SK-N-MC (cell line): Measurements from ENCODE around the gene ATP13A2.
"Not testable (repeated sequence)": the region's sequence is repeated elsewhere in the genome, so short reads cannot be mapped to it uniquely, and the experiment has no call there.

Experiments used
- DNase-seq: peaks from one replicate; pipeline ENCODE4 v3.0.0-alpha.2; 2011; ENCODE audit warnings: low read depth, low spot score
- H3K27ac ChIP-seq: fragments of 200-600 bp; sonication (generic); 2 replicates; pipeline ENCODE4 v1.5.1; 2016; ENCODE audit warnings: mixed run types
- H3K36me3 ChIP-seq: fragments of 200-600 bp; sonication (generic); 2 replicates; pipeline ENCODE4 v1.6.1; 2017; ENCODE audit warnings: antibody characterized with exemption, low read length, mixed read lengths; ENCODE audit not compliant: insufficient read depth
- H3K4me3 ChIP-seq: fragments of 200-600 bp; sonication (generic); 2 replicates; pipeline ENCODE4 v1.5.1; 2016
- H3K9ac ChIP-seq: fragments of 200-600 bp; sonication (generic); 2 replicates; pipeline ENCODE4 v1.8.0; 2017; ENCODE audit warnings: mixed run types, mixed read lengths; ENCODE audit not compliant: insufficient read length
- H3K9me3 ChIP-seq: fragments of 200-600 bp; sonication (generic); 2 replicates; pipeline ENCODE4 v1.6.1; 2017; ENCODE audit warnings: low read depth, mild to moderate bottlenecking, antibody characterized with exemption, low read length, moderate library complexity, mixed read lengths
- EZH2 ChIP-seq: fragments of 200-600 bp; sonication (generic); IDR thresholded peaks from one replicate; pipeline ENCODE4 v1.6.1; 2017; ENCODE audit warnings: antibody characterized with exemption
- FOXP2 ChIP-seq: optimal IDR thresholded peaks from 2 replicates; pipeline ENCODE3; 2011; ENCODE audit warnings: mild to moderate bottlenecking, moderate library complexity; ENCODE audit not compliant: insufficient read depth; ENCODE audit errors: extremely low read length, control extremely low read depth
- POLR2AphosphoS5 ChIP-seq: IDR thresholded peaks from 2 replicates; pipeline ENCODE4 v1.6.1; 2012; ENCODE audit warnings: mild to moderate bottlenecking, low read depth, low read length, borderline replicate concordance

Gene ATP13A2

GRCh38 chr1:16960560-16961296 lies 51.0 kb downstream of the ATP13A2 start:
- H3K36me3 ChIP-seq, result no peaks in the 10 kb centered on the region
- TF ChIP-seq POLR2AphosphoS5, result no peak
- DNase-seq, result no peak
- no peak overlapping the region for H3K9ac ChIP-seq
- H3K9me3 ChIP-seq, result no peaks in the 10 kb centered on the region
- H3K4me3 ChIP-seq, result no peak overlapping the region
- no peak overlapping the region for H3K27ac ChIP-seq

GRCh38 chr1:16958475-16958874 lies 53.3 kb downstream of the ATP13A2 start:
- H3K9ac ChIP-seq, result no peak overlapping the region
- H3K36me3 ChIP-seq, result no peaks in the 10 kb centered on the region
- no peak overlapping the region for H3K4me3 ChIP-seq
- H3K27ac ChIP-seq, result no peak overlapping the region
- TF ChIP-seq POLR2AphosphoS5 (no peak), FOXP2 (no peak), EZH2 (no peak)
- no peak for DNase-seq
- H3K9me3 ChIP-seq, result no peaks in the 10 kb centered on the region

DNA sequence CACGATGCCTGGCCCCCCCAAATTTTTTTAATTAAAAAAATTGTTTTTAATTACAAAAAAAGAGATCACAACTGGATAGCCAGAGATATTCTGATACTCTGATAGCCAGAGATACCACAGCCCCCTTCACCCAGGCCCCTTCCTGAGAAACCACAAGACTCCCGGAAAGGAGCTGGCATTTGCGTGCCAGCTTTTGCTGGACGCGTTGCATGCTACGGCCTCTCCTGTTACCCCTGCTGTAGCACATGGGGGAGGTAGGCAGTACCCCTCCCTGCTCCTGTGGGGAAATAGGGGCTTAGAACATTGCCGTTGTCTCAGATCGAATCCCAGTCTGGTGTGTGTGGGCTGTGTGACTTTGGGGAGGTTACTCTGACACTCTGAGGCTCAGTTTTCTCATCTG lies 54.0 kb downstream of the ATP13A2 start:
- no peaks in the 10 kb centered on the region for H3K9me3 ChIP-seq
- H3K4me3 ChIP-seq, result no peak overlapping the region
- no peak overlapping the region for H3K9ac ChIP-seq
- H3K36me3 ChIP-seq, result no peaks in the 10 kb centered on the region
- DNase-seq, result no peak
- H3K27ac ChIP-seq, result no peak overlapping the region
- no peak for TF ChIP-seq FOXP2
- TF ChIP-seq POLR2AphosphoS5, result no peak
- TF ChIP-seq EZH2, result no peak

GRCh38 chr1:16956775-16957174 lies 55.0 kb downstream of the ATP13A2 start:
- H3K36me3 ChIP-seq, result no peaks in the 10 kb centered on the region

GRCh38 chr1:16955186-16955585 lies 56.5 kb downstream of the ATP13A2 start:
- TF ChIP-seq EZH2 (no peak), FOXP2 (no peak), POLR2AphosphoS5 (no peak)
- no peak overlapping the region for H3K27ac ChIP-seq

More at GRCh38 chr1:16956775-16957174, 55.0 kb downstream of the ATP13A2 start:
- DNase-seq, result no peak
- no peak overlapping the region for H3K27ac ChIP-seq
- TF ChIP-seq FOXP2 (no peak), EZH2 (no peak), POLR2AphosphoS5 (no peak)
- H3K9ac ChIP-seq, result no peak overlapping the region
- H3K4me3 ChIP-seq, result no peak overlapping the region
- H3K9me3 ChIP-seq, result no peaks in the 10 kb centered on the region

GRCh38 chr1:16954579-16954978 lies 57.1 kb downstream of the ATP13A2 start:
- Histone ChIP-seq H3K9ac (no peak overlapping the region), H3K4me3 (no peak overlapping the region), H3K36me3 (no peaks in the 10 kb centered on the region), H3K27ac (no peak overlapping the region), H3K9me3 (no peaks in the 10 kb centered on the region)
- TF ChIP-seq POLR2AphosphoS5 (no peak), EZH2 (no peak), FOXP2 (no peak)
- DNase-seq, result no peak

More at GRCh38 chr1:16955186-16955585, 56.5 kb downstream of the ATP13A2 start:
- no peak overlapping the region for H3K9ac ChIP-seq
- H3K9me3 ChIP-seq, result no peaks in the 10 kb centered on the region
- no peak overlapping the region for H3K4me3 ChIP-seq
- DNase-seq, result no peak
- no peaks in the 10 kb centered on the region for H3K36me3 ChIP-seq

- DNase-seq, H3K9ac ChIP-seq, H3K36me3 ChIP-seq, H3K4me3 ChIP-seq, H3K27ac ChIP-seq, H3K9me3 ChIP-seq: not testable (repeated sequence)
Measured at GRCh38 chr1:16952376-16952775, 59.4 kb downstream of the ATP13A2 start.

GRCh38 chr1:16949026-16949425 lies 62.7 kb downstream of the ATP13A2 start:
- H3K9ac ChIP-seq, DNase-seq, H3K27ac ChIP-seq, H3K4me3 ChIP-seq, H3K9me3 ChIP-seq, H3K36me3 ChIP-seq: not testable (repeated sequence)

DNA sequence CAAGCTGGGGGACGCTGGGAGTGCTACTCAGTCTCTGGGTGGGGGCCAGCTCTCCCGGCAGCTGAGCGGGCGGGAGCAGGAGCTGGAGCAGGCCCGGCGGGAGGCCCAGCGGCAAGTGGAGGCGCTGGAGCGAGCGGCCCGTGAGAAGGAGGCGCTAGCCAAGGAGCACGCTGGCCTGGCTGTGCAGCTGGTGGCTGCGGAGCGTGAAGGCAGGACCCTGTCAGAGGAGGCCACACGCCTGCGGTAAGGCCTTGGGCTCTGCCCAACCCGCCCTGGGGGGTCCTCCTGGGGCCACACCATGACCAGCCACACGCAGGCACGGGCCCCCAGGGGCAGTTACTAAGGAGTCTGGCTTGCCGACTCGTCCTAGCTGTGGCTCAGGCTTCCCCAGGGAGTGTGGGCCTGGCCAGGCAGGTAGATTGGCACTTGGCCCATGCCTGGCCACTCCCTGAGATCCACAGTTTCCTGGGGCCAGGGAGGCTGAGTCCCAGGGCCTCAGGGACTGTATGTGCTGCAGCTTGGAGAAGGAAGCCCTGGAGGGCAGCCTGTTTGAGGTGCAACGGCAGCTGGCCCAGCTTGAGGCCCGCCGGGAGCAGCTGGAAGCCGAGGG lies 63.3 kb downstream of the ATP13A2 start:
- H3K36me3 ChIP-seq, H3K4me3 ChIP-seq, DNase-seq, H3K9ac ChIP-seq, H3K9me3 ChIP-seq, H3K27ac ChIP-seq: not testable (repeated sequence)

GRCh38 chr1:16946646-16947045 lies 65.1 kb downstream of the ATP13A2 start:
- no peak for DNase-seq
- TF ChIP-seq EZH2, result no peak
- no peak for TF ChIP-seq FOXP2
- no peak for TF ChIP-seq POLR2AphosphoS5
- Histone ChIP-seq H3K36me3 (no peaks in the 10 kb centered on the region), H3K27ac (no peak overlapping the region), H3K4me3 (no peak overlapping the region), H3K9ac (no peak overlapping the region), H3K9me3 (no peaks in the 10 kb centered on the region)

- H3K4me3 ChIP-seq, H3K9ac ChIP-seq, H3K9me3 ChIP-seq, H3K27ac ChIP-seq, H3K36me3 ChIP-seq, DNase-seq: not testable (repeated sequence)
Measured at GRCh38 chr1:16946185-16946584, 65.5 kb downstream of the ATP13A2 start.

DNA sequence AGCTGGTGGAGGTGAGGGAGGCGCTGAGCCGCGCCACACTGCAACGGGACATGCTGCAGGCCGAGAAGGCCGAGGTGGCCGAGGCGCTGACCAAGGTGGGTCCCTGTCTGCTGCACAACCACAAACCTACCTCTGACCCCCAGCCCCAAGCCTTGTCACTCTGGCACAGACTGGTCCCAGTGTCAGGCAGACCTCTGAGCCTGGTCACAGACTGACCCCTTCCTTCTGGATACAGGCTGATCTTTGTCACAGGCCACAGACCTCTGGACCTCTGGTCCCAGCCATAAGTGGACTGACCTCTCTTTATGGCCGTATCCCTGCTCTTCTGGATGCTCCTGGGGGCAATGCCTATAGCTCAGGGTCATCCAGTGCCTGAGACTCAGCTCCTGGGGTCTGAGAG lies 66.2 kb downstream of the ATP13A2 start:
- not testable (repeated sequence) for H3K36me3 ChIP-seq, H3K4me3 ChIP-seq, H3K9ac ChIP-seq, H3K27ac ChIP-seq, H3K9me3 ChIP-seq, DNase-seq
